Activated T-helper 1 cell treated with anti-CD3 and anti-CD28 coated beads, Interleukin-12 subunit alpha, Interleukin-12 subunit beta, Interleukin-2, Interleukin-4 antibody, amounts not matched to agents 30 ng/mL and 10 ng/mL and 1 ng/mL, durations not matched to agents 14 hours and 24 hours and 36 hours (primary cell): ENCODE results near the gene CCDC7. TPM values are rescaled to one million over a fixed set of nuclear protein-coding genes. Genes with fewer than 3 reads are reported as not detected.
"Not testable (repeated sequence)": the region's sequence is repeated elsewhere in the genome, so short reads cannot be mapped to it uniquely, and the experiment has no call there.

ENCODE experiments used
- DNase-seq: peaks from one replicate; pipeline ENCODE4 v3.0.0; 2021; ENCODE audit warnings: low spot score
- H3K27ac Mint-ChIP-seq: one replicate; pipeline ENCODE4 v1.8.0; 2021; ENCODE audit warnings: mild to moderate bottlenecking, mixed read lengths
- H3K27me3 Mint-ChIP-seq: one replicate; pipeline ENCODE4 v1.8.0; 2022; ENCODE audit warnings: mild to moderate bottlenecking, moderate library complexity, mixed read lengths; ENCODE audit not compliant: insufficient read depth
- H3K36me3 Mint-ChIP-seq: one replicate; pipeline ENCODE4 v1.8.0; 2021; ENCODE audit warnings: low read depth, mixed read lengths
- H3K4me1 Mint-ChIP-seq: one replicate; pipeline ENCODE4 v1.8.0; 2021; ENCODE audit warnings: low read depth, mixed read lengths
- H3K4me3 Mint-ChIP-seq: one replicate; pipeline ENCODE4 v1.8.0; 2021; ENCODE audit warnings: mild to moderate bottlenecking, moderate library complexity, mixed read lengths
- H3K9me3 Mint-ChIP-seq: one replicate; pipeline ENCODE4 v1.8.0; 2021; ENCODE audit warnings: mixed read lengths
- intact Hi-C: fragments of 100-400 bp; cut with micrococcal nuclease; formaldehyde crosslinking; loops from one replicate; pipeline ENCODE4 v1.15.1; 2024
- total RNA-seq: library from RNA; stranded (reverse); gene quantifications from 2 replicates; pipeline ENCODE4 v1.2.3, GENCODE V29; 2022

The CCDC7 gene
- total RNA-seq, result 9.0 and 10.2 TPM in 2 replicates

DNA sequence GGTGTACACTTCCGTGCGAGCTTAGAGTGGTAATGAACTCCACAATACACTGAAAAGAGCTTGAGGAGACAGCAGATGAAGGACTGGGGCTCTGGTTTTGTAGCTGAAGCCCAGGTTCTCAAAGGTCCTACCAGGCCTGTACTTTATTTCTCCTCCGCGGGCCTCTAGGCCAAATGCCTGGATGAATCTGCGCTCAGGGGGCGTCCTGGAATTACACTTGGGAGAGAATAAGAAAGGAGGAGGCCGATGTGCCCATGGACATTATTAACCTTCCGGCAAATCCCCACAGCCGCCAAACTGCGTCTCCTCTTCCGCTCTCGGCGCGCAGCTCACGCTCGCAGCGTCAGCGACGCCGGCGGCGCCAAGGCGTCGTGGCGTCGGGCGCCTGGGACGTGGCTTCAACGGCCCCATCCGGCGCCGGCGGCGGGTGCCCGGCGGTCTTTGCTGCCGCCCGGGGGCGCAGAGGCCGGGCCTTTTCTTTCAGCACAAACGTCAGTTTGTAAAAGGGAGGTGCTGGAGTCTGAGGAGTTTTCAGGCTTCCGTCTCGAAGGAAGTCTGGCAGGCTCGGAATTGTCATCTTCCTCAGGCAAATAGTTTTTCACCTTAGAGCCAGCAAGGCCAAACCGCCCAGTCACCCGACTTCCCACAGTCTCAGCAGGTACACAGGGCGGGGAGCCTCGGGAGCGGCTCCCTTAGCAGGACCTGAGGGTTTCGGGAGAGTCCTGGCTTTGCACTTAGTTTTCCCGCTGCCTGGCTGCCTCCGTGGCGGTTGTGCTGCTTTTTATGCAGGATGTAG is at the start of gene CCDC7:
CCDC7 (plus strand) TSS at position 401 of the 796 bp plus-strand sequence. CDS start 5,503 bp downstream, outside the sequence.
- peaks cover 3% of the 10 kb centered on the region for H3K27me3 Mint-ChIP-seq
- intact Hi-C loops, result loop anchor here (1.0 to 10.0 kb wide), 10 partner anchors 12 to 809 kb away; partner anchors contain the start of genes ARHGAP12, EPC1, ITGB1 and KIF5B
- H3K4me3 Mint-ChIP-seq, result peak within 1 kb of the TSS; percentile 98
- no peaks in the 10 kb centered on the region for H3K9me3 Mint-ChIP-seq
- H3K36me3 Mint-ChIP-seq, result peaks cover 4% of the 10 kb centered on the region
- peak; percentile 83 for DNase-seq
- peaks cover 9% of the 10 kb centered on the region for H3K4me1 Mint-ChIP-seq
- H3K27ac Mint-ChIP-seq, result peak within 1 kb of the TSS; percentile 96

DNA sequence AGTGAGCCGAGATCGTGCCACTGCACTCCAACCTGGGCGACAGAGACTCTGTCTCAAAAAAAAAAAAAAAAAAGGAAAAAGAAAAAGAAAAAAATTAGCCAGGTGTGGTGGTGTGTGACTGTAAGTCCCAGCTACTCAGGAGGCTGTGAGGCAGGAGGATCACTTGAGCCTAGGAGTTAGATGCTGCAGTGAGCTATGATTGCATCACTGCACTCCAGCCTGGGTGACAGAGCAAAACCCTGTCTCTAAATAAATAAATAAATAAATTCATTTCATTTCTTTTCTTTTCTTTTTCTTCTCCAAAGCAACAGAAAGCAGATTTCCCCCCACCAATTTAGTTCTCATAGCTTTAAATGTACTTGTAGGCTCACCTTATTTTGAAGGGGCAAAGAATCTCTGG is 48.8 kb upstream of the CCDC7 start:
- DNase-seq, H3K27ac Mint-ChIP-seq, H3K36me3 Mint-ChIP-seq, H3K4me1 Mint-ChIP-seq, H3K9me3 Mint-ChIP-seq, H3K27me3 Mint-ChIP-seq, intact Hi-C loops, H3K4me3 Mint-ChIP-seq: not testable (repeated sequence)

DNA sequence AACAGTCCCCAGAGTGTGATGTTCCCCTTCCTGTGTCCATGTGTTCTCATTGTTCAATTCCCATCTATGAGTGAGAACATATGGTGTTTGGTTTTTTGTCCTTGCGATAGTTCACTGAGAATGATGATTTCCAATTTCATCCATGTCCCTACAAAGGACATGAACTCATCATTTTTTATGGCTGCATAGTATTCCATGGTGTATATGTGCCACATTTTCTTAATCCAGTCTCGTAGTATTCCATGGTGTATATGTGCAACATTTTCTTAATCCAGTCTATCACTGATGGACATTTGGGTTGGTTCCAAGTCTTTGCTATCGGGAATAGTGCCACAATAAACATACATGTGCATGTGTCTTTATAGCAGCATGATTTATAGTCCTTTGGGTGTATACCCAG is 46.2 kb upstream of the CCDC7 start:
- DNase-seq, H3K27me3 Mint-ChIP-seq, H3K4me3 Mint-ChIP-seq, H3K9me3 Mint-ChIP-seq, H3K27ac Mint-ChIP-seq, intact Hi-C loops, H3K36me3 Mint-ChIP-seq, H3K4me1 Mint-ChIP-seq: not testable (repeated sequence)

DNA sequence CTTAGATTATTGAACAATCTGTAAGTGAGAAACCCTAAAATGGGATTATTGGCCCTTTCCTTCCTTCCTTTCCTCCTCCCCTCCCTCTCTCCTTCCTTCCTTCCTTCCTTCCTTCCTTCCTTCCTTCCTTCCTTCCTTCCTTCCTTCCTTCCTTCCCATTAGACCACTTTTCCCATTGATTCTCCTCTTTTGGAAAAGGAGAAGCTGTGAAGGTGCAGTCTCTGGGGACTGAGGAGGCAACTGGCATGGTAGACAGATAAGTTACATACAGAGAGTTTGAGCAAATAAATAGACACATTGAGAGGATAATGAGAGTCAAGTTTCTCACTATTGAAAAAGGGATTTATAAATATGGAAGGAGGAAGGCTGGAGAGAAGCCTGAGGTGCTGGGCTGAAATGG is 45.0 kb upstream of the CCDC7 start:
- Mint-ChIP-seq H3K4me1 (no peaks in the 10 kb centered on the region), H3K36me3 (no peaks in the 10 kb centered on the region), H3K27me3 (peaks cover 2% of the 10 kb centered on the region), H3K9me3 (no peaks in the 10 kb centered on the region), H3K27ac (no peak overlapping the region), H3K4me3 (no peak overlapping the region)
- DNase-seq, result no peak
- intact Hi-C loops, result no loop called here

DNA sequence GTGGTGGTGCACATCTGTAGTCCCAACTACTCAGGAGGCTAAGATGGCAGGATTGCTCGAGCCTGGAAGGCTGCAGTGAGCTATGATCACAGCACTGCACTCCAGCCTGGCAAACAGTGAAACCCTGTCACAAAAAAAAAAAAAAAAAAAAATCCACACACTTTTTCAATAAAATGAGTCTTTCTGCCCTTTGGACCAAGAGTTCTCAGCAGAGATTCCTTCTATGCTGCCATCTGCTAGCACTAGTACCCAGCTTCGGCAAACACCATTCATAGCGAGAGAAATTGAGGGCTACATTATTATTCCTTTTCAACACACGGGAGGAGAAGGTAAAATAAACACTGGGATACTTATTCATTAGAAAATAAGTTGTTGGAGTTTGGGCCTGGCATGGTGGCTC is 43.4 kb upstream of the CCDC7 start:
- Mint-ChIP-seq H3K27ac (no peak overlapping the region), H3K36me3 (no peaks in the 10 kb centered on the region), H3K4me1 (no peaks in the 10 kb centered on the region), H3K9me3 (no peaks in the 10 kb centered on the region), H3K27me3 (peaks cover 2% of the 10 kb centered on the region), H3K4me3 (no peak overlapping the region)
- DNase-seq, result no peak
- intact Hi-C loops, result no loop called here

DNA sequence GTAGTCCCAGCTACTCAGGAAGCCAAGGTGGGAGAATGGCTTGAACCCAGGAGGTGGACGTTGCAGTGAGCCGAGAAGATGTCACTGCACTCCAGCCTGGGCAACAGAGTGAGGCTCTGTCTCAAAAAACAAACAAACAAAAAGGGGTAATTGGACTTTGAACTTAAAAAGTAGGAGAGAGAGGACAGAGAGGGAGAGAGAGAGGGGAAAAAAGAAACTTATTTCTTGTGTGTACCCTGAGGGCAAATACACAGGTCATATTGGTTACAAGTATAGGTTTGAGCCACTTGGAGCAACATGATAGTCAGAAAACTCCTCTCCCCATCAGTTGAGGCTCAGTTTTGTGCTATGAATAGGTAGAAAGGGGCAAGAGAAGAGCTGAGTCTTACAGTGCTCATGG is 42.8 kb upstream of the CCDC7 start:
- Mint-ChIP-seq H3K9me3 (no peaks in the 10 kb centered on the region), H3K4me1 (no peaks in the 10 kb centered on the region), H3K27ac (no peak overlapping the region), H3K36me3 (no peaks in the 10 kb centered on the region), H3K27me3 (peaks cover 2% of the 10 kb centered on the region), H3K4me3 (no peak overlapping the region)
- DNase-seq, result no peak
- intact Hi-C loops, result no loop called here

DNA sequence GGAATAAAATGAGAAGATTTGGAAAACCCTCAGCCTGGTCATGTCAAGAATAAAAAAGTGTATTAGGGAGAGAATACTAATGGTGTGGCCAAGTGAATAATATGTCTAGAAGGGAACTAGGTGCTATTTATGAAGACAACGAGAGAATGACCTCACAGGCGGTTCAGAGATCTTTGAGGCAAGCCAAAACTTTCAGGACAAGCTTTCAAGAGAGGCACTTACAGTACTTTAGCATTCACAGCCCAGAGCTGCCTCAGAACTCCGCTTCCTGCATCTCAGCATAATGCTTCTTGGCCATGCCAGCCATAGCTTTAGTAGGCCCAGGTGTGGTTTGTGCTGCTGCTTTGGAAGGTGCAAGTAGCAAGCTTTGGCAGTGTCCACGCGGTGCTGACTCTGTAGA is 37.2 kb upstream of the CCDC7 start:
- H3K27ac Mint-ChIP-seq, result no peak overlapping the region
- intact Hi-C loops, result no loop called here

DNA sequence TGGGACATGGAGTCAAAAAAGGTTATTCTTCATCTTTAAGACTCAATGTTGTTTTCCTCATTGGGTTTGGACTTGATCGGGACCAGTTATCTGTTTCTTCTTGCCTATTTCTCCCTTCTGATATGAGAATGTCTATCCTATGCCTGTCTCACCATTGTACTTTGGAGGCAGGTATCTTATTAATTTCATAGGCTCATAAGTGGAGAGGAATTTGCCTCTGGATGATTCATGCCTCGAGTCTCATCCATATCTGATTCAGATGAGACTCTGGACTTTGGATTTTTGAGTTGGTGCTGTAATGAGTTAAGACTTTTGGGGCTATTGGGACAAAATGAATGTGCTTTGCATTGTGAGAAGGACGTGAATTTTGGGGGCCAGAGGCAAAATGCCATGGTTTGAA is 36.2 kb upstream of the CCDC7 start:
- Mint-ChIP-seq H3K4me1 (peaks cover 12% of the 10 kb centered on the region), H3K9me3 (no peaks in the 10 kb centered on the region), H3K36me3 (no peaks in the 10 kb centered on the region), H3K27ac (no peak overlapping the region), H3K27me3 (peaks cover 2% of the 10 kb centered on the region), H3K4me3 (no peak overlapping the region)
- no peak for DNase-seq
- intact Hi-C loops, result no loop called here

More for the DNA sequence above, 37.2 kb upstream of the CCDC7 start:
- no peak for DNase-seq
- Mint-ChIP-seq H3K4me3 (no peak overlapping the region), H3K27me3 (peaks cover 2% of the 10 kb centered on the region), H3K9me3 (no peaks in the 10 kb centered on the region), H3K36me3 (no peaks in the 10 kb centered on the region), H3K4me1 (peaks cover 5% of the 10 kb centered on the region)

DNA sequence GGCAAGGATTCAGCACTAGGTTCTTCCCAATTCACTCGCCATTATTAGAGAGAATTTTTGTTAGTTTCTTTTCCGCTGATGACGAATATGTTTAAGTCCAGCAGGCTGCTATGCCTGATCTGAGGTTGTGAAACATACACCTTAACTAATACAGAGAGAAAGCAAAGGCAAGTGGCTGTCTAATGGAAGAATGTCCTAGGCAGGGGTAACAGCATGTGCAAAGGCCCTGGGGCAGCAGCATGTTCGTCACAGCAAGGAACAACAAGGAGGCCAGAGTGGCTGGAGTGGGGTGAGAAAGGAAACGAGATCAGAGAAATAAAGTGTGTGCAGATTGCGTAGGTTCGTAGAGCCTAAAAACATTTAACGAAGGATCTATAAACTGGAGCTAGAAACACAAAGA is 35.4 kb upstream of the CCDC7 start:
- H3K27me3 Mint-ChIP-seq, result peaks cover 2% of the 10 kb centered on the region
- no peak for DNase-seq
- no peaks in the 10 kb centered on the region for H3K9me3 Mint-ChIP-seq
- intact Hi-C loops, result no loop called here
- H3K36me3 Mint-ChIP-seq, result no peaks in the 10 kb centered on the region
- peaks cover 12% of the 10 kb centered on the region for H3K4me1 Mint-ChIP-seq
- no peak overlapping the region for H3K27ac Mint-ChIP-seq
- no peak overlapping the region for H3K4me3 Mint-ChIP-seq

DNA sequence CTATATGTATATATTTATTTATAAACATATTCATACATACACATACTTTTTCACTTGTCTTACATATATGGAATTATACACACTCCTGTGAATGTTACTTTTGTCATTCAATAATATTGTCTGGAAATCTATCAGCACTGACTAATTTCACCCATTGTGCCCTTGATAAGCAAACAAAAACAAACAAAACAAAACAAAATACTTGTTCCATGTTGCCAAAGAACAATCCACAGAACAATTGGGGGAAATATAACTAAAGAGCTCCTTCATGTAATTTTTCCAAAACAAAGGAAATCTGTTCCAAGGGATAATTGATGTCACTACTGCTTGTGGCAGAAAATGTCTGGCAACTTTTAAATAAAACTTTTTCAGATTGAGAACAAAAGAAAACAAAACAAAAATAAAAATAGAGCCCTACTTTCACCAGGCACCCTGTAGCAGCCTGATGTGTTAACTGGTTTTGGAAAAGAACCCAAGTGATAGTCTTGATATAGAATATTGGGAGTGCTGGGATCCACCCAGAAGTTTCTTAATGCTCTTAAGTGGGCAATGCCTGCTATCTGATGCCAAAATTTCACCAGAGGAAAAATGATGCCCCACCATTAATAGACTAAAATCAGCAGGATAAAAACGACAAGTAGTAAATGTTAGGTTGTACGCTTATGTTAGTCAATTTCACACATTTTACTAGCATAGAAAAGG is 34.0 kb upstream of the CCDC7 start:
- Mint-ChIP-seq H3K27ac (no peak overlapping the region), H3K4me1 (peaks cover 12% of the 10 kb centered on the region), H3K36me3 (no peaks in the 10 kb centered on the region), H3K27me3 (peaks cover 2% of the 10 kb centered on the region), H3K9me3 (no peaks in the 10 kb centered on the region), H3K4me3 (no peak overlapping the region)
- intact Hi-C loops, result no loop called here
- no peak for DNase-seq

DNA sequence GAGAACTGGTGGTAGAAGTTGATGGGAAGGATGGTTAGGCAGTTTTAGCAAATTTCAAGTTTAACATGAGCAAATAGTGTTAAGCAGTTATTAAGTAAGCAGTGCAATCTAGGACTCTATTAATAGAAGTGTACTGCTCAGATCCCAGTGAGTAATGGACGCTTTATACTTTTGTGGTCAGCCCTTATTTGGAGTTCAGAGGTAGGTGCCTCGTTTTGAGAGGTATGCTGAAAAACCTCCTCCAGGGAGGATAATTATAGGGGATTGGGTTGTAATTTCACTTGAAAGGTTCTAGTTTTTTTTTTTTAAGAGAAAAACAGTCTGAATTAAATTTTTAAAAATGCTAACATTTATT is 33.5 kb upstream of the CCDC7 start:
- no peaks in the 10 kb centered on the region for H3K9me3 Mint-ChIP-seq
- no peak overlapping the region for H3K27ac Mint-ChIP-seq
- no peak overlapping the region for H3K4me3 Mint-ChIP-seq
- DNase-seq, result no peak
- no peaks in the 10 kb centered on the region for H3K36me3 Mint-ChIP-seq
- peaks cover 2% of the 10 kb centered on the region for H3K27me3 Mint-ChIP-seq
- intact Hi-C loops, result no loop called here
- H3K4me1 Mint-ChIP-seq, result peaks cover 12% of the 10 kb centered on the region

DNA sequence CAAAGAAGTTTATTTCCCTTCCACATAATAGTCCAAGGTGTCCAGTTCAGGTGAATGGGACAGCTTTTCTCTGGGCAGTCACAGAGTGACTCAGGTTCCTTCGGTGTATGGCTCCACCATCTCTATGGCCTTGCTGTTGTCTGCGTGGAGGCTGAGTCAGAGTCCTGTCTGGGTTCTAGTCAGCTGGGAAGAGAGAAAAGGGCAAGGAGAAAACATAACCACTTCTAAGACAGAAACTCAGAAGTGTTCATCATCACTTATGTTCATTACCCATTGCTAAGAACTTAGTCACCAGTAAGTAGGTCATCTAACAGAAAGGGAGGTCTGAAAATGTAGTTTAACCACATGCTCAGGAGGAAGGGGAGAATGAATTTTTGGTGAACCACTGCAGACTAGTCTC is 32.4 kb upstream of the CCDC7 start:
- peaks cover 2% of the 10 kb centered on the region for H3K27me3 Mint-ChIP-seq
- intact Hi-C loops, result loop anchor here (1.0 kb wide), 1 partner anchor 169 kb away; no protein-coding TSS in a partner anchor
- no peaks in the 10 kb centered on the region for H3K9me3 Mint-ChIP-seq
- no peak overlapping the region for H3K27ac Mint-ChIP-seq
- no peak overlapping the region for H3K4me3 Mint-ChIP-seq
- peaks cover 12% of the 10 kb centered on the region for H3K4me1 Mint-ChIP-seq
- no peaks in the 10 kb centered on the region for H3K36me3 Mint-ChIP-seq
- DNase-seq, result no peak

DNA sequence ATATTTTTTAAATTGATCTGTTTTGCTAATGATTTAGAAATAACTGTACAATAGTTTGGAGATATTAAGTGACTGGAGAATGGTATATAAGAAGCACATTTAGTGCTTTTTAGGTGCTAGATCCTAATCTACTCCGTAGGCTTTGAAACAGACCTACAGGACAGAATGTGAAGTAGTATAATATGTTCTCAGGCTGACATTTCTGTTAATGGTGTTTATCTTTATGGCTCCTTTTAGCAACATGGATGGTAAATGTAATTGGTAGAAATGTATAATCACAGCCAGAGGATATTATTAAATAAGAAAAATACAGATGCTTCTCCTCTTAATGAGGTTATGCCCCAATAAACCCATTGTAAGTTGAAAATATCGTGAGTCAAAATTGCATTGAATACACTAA is 30.6 kb upstream of the CCDC7 start:
- Mint-ChIP-seq H3K27ac (no peak overlapping the region), H3K9me3 (no peaks in the 10 kb centered on the region), H3K4me1 (peaks cover 12% of the 10 kb centered on the region), H3K27me3 (peaks cover 2% of the 10 kb centered on the region), H3K36me3 (no peaks in the 10 kb centered on the region), H3K4me3 (no peak overlapping the region)
- no peak for DNase-seq
- intact Hi-C loops, result no loop called here
